NK-92 treated with Interleukin-12 subunit alpha and Interleukin-12 subunit beta, amount 100 ng/mL, for 24 hours (cell line): ENCODE measurements around the gene ALK.

Source experiments
- DNase-seq: peaks from one replicate; lab custom pipeline; 2025; lab: John Stamatoyannopoulos, UW

Gene ALK

GRCh38 chr2:29155578-29155977 lies 765.8 kb downstream of the ALK start:
- no peak for DNase-seq

- no peak for DNase-seq
These were observed 766.8 kb downstream of the ALK start for GRCh38 chr2:29154610-29155009.

DNA sequence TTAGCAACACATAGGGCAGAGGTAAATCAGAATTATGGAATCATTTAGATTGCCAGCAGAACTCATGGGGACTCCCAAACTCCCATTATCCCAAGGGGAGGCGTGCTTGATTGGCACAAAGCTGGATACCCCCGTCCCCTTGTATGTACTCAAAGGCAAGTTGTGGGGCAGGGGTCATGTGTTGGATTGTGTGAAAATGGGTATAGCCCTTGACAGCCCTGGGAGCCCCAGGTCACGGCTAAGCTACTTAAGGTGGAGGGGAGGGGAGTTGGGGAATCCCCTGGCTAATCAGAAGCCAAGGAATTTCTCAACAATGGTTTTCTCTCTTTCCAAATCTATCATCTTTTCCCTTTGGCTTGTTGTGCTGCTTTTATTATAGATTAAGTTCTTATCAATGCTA lies 773.4 kb downstream of the ALK start:
- DNase-seq = no peak

DNA sequence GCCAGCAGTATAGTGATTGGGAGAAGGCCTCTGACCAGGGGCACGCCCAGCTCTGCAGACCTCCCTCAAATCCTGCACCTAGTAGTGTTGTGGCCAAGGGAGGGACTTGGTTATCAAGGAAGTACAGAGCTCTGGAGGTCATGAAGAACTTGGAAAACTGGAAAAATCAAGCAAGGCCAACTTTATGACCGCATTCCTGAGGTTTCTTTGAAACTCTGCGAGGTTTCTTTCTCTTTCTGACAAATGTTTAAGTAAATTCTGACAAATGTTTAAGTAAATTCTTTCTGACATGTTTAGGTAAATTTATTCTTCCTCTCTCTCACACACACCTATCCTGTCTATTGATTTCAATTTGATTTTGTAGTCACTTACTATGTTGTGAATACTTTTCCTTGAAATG lies 775.2 kb downstream of the ALK start:
- DNase-seq = no peak

DNA sequence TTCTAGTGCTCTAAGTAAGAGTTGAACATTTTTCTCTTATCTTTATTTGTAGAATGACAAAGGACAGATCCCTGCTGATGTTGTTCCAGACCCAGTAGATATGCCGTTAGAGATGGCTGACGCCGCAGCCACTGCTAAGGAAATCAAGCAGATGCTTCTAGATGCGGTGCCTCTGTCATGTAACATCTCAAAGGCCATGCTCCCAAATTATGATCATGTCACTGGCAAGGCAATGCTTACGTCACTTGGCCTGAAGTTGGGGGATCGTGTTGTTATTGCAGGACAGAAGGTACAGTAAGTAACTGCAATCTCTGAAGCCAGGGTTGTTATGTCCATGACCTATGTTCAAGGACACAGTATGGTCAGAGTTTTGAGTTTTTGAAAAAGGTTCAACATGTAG lies 777.7 kb downstream of the ALK start:
- no peak for DNase-seq
